ENCODE results near the gene PLEKHG4.

The PLEKHG4 gene

GRCh38 chr16:67326115-67326471 lies 46.8 kb downstream of the PLEKHG4 start:
- DNase-seq (no peak), ATAC-seq (ENCODE audit: insufficient read depth, low read depth) (no peak)
- H3K4me3 ChIP-seq (ENCODE audit: low read depth in 1 of 2, low read length in 2 of 2): peak overlapping the region; percentile 88 to 89; a peak in 3 of 4 replicates
- peak overlapping the region; percentile 97 for H3K9ac ChIP-seq (ENCODE audit: low read depth, low read length)
- H2AFZ ChIP-seq (ENCODE audit: low read depth, low read length): peak overlapping the region; percentile 100
- H3K9me3 ChIP-seq (ENCODE audit: insufficient read depth, low read length, severe bottlenecking): no peaks in the 10 kb centered on the region
- no peaks in the 10 kb centered on the region for H3K27me3 ChIP-seq (ENCODE audit: insufficient read depth, low read length, poor library complexity)
- H3K36me3 ChIP-seq (ENCODE audit: insufficient read depth, low read length): no peaks in the 10 kb centered on the region
- TF ChIP-seq EZH2 (IDR thresholded peaks at IDR 0.05; ENCODE audit: borderline replicate concordance, low read depth, low read length, severe bottlenecking): no peak
- TF ChIP-seq CTCF (IDR thresholded peaks at IDR 0.05; ENCODE audit: borderline replicate concordance, extremely low read depth, low read length, poor library complexity, severe bottlenecking): no peak
- H3K79me2 ChIP-seq (ENCODE audit: insufficient read depth, low read length): no peaks in the 10 kb centered on the region
- H3K4me2 ChIP-seq (ENCODE audit: insufficient read depth, low read length): peak overlapping the region; percentile 99
- H3K27ac ChIP-seq (ENCODE audit: low read length): peak overlapping the region; percentile 72
- peaks cover 23% of the 10 kb centered on the region for H3K4me1 ChIP-seq (ENCODE audit: insufficient read depth, low read length)
- no peaks in the 10 kb centered on the region for H4K20me1 ChIP-seq (ENCODE audit: insufficient read depth, low read length)

- H3K4me1 ChIP-seq (ENCODE audit: insufficient read depth, low read length): peaks cover 23% of the 10 kb centered on the region
- H3K9me3 ChIP-seq (ENCODE audit: insufficient read depth, low read length, severe bottlenecking): no peaks in the 10 kb centered on the region
- H3K27me3 ChIP-seq (ENCODE audit: insufficient read depth, low read length, poor library complexity): no peaks in the 10 kb centered on the region
- peak within 1 kb of the TSS; percentile 88 to 89; a peak in 3 of 4 replicates for H3K4me3 ChIP-seq (ENCODE audit: low read depth in 1 of 2, low read length in 2 of 2)
- H3K9ac ChIP-seq (ENCODE audit: low read depth, low read length): peak within 1 kb of the TSS; percentile 97
- H4K20me1 ChIP-seq (ENCODE audit: insufficient read depth, low read length): no peaks in the 10 kb centered on the region
- peak within 1 kb of the TSS; percentile 100 for H2AFZ ChIP-seq (ENCODE audit: low read depth, low read length)
- peak; percentile 75 for TF ChIP-seq CTCF (IDR thresholded peaks at IDR 0.05; ENCODE audit: borderline replicate concordance, extremely low read depth, low read length, poor library complexity, severe bottlenecking)
- TF ChIP-seq EZH2 (IDR thresholded peaks at IDR 0.05; ENCODE audit: borderline replicate concordance, low read depth, low read length, severe bottlenecking): no peak
- no peaks in the 10 kb centered on the region for H3K79me2 ChIP-seq (ENCODE audit: insufficient read depth, low read length)
- peak; percentile 92 for ATAC-seq (ENCODE audit: insufficient read depth, low read depth)
- peak; percentile 90 for DNase-seq
- peak within 1 kb of the TSS; percentile 99 for H3K4me2 ChIP-seq (ENCODE audit: insufficient read depth, low read length)
- peak within 1 kb of the TSS; percentile 72 for H3K27ac ChIP-seq (ENCODE audit: low read length)
- no peaks in the 10 kb centered on the region for H3K36me3 ChIP-seq (ENCODE audit: insufficient read depth, low read length)
These were observed 47.4 kb downstream of the PLEKHG4 start, which contains the start of the genes KCTD19 and LRRC36 for GRCh38 chr16:67326472-67327309. Gene KCTD19, minus strand, starts transcription at chr16:67326741. Its CDS starts 34 bp downstream, at chr16:67326707. Gene LRRC36, plus strand, starts transcription at chr16:67326815. Its CDS starts 48 bp downstream, at chr16:67326863.

GRCh38 chr16:67327743-67328142 lies 48.4 kb downstream of the PLEKHG4 start:
- H3K27me3 ChIP-seq (ENCODE audit: insufficient read depth, low read length, poor library complexity): no peaks in the 10 kb centered on the region
- H3K9me3 ChIP-seq (ENCODE audit: insufficient read depth, low read length, severe bottlenecking): no peaks in the 10 kb centered on the region
- H4K20me1 ChIP-seq (ENCODE audit: insufficient read depth, low read length): no peaks in the 10 kb centered on the region
- H3K4me1 ChIP-seq (ENCODE audit: insufficient read depth, low read length): peaks cover 23% of the 10 kb centered on the region
- ATAC-seq (ENCODE audit: insufficient read depth, low read depth) (no peak), DNase-seq (no peak)
- H3K4me3 ChIP-seq (ENCODE audit: low read depth in 1 of 2, low read length in 2 of 2): no peak overlapping the region
- H3K27ac ChIP-seq (ENCODE audit: low read length): no peak overlapping the region
- TF ChIP-seq EZH2 (IDR thresholded peaks at IDR 0.05; ENCODE audit: borderline replicate concordance, low read depth, low read length, severe bottlenecking): no peak
- no peak for TF ChIP-seq CTCF (IDR thresholded peaks at IDR 0.05; ENCODE audit: borderline replicate concordance, extremely low read depth, low read length, poor library complexity, severe bottlenecking)
- H3K9ac ChIP-seq (ENCODE audit: low read depth, low read length): no peak overlapping the region
- H3K79me2 ChIP-seq (ENCODE audit: insufficient read depth, low read length): no peaks in the 10 kb centered on the region
- no peaks in the 10 kb centered on the region for H3K36me3 ChIP-seq (ENCODE audit: insufficient read depth, low read length)
- no peak overlapping the region for H3K4me2 ChIP-seq (ENCODE audit: insufficient read depth, low read length)
- H2AFZ ChIP-seq (ENCODE audit: low read depth, low read length): peak overlapping the region; percentile 19; the same call in 1 of the 2 replicates
